Skeletal muscle cell (primary cell): ENCODE data around the gene AVP.

ENCODE experiments used
- DNase-seq: peaks from one replicate; pipeline ENCODE4 v3.0.0-alpha.2; 2010; ENCODE audit warnings: low read depth
- H3K4me3 ChIP-seq: 2 replicates; pipeline ENCODE4 v1.5.1; 2011; ENCODE audit warnings: low read depth, mild to moderate bottlenecking, control low read depth, low read length, moderate library complexity

Gene AVP

GRCh38 chr20:3032624-3033023, 51.9 kb downstream of the AVP start:
- no peak for DNase-seq
- H3K4me3 ChIP-seq = no peak overlapping the region
